NCI-H146 treated with DMSO at 0.1 percent for 48 hours (cell line): ENCODE results near the gene SORL1.
A peak's percentile ranks its signal among the peaks of the same experiment; 100 is the strongest.

Experiments used
- DNase-seq: peaks from one replicate; lab custom pipeline; 2025; ENCODE audit not compliant: unreplicated experiment; lab: John Stamatoyannopoulos, UW

SORL1 gene

DNA sequence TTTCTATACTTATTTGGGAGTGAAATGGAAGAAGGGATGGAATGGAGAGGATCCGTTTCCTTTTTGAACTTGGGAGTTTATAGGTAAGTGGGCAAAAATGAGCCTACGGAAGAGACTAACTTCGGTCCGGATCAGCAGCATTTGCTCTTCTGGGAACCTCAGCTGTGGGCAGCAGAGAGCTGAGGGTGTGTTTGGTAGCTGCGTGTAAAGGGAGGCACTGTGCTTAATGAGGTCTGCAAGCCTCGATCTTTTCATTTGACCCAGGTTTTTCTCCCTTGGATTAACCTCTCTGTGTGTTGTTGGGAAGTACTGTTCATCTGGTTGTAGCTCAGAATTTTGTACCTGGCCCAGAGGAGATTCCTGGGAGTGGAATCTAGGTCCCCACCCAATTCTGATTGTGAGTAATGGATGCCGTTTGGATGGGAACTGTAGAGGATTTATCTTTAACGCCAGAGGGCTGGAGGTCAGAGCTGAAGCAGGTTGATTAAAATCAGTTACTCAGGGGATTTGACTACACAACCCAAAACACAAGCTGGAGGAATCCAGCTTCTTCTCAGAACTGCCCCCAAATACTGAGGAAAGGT lies 202.2 kb downstream of the SORL1 start:
- no peak for DNase-seq

DNA sequence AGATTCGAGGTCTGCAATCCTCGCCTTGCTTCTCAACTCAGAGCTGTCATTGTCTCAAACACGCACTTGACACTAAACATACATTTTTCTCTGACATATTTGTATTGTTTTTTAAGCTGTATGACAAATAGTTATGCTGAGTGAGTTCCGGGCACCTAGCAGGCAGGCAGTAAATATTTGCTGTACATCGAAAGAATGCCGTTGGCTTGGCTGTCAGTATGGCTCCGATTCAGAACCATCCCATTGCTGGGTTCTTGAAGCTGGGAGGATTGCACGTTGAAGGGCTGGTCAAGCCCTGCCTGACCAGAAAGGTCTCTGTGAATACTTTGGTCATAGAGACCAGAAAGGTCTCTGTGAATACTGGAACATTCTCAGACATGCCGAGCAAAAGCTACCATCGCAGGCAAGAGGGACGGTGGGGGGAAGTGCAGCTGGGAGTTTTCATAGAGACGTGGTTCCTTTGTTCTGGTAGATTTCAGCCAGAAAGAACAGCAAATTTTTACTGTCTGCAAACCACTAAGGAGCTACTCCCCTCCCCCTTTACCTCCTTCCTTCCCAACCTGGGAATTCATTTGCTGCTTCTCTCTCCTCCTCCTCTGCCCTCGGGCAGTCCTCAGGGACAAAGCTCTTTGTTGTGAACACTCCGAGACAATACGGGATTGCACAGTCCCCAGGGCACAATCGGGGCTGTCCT lies 202.9 kb downstream of the SORL1 start:
- DNase-seq = peak; percentile 58

DNA sequence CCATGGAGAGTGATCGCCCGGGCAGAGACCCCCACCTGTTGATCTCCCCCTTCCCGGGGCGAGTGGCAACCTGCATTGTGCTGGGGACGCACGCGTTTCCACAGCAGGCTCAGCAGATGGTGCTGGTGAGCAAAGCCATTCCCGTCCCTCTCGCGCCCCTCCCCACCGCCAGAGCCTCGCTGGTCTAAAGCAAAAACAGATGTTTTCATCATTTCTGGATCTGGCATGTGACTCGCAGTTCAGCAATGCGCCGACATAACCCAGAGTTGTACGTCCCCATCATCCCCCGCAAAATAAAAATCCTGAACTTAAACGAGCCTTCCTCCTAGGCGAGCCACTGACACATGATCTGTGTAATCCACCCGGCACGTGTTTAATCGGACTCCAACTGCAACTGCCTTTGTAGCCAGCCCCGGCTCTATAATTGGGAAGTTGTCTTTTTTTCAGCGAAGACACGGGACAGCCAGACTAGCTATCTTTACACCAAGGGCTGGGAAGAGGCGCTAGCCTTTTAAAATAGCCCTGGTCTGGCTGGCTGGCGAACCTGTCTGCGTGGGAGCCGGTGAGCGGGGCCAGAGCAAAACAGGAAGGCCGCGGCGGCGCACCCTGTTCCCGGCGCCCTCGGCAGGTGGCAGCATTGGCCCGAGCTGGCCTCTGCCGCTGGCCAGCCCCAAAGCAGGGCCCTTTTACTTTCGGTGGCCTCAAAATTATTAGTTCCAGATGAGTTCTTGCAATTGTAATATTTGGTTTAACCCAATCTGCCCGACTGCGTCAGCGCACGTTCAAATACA lies 203.6 kb downstream of the SORL1 start:
- peak; percentile 58 for DNase-seq

DNA sequence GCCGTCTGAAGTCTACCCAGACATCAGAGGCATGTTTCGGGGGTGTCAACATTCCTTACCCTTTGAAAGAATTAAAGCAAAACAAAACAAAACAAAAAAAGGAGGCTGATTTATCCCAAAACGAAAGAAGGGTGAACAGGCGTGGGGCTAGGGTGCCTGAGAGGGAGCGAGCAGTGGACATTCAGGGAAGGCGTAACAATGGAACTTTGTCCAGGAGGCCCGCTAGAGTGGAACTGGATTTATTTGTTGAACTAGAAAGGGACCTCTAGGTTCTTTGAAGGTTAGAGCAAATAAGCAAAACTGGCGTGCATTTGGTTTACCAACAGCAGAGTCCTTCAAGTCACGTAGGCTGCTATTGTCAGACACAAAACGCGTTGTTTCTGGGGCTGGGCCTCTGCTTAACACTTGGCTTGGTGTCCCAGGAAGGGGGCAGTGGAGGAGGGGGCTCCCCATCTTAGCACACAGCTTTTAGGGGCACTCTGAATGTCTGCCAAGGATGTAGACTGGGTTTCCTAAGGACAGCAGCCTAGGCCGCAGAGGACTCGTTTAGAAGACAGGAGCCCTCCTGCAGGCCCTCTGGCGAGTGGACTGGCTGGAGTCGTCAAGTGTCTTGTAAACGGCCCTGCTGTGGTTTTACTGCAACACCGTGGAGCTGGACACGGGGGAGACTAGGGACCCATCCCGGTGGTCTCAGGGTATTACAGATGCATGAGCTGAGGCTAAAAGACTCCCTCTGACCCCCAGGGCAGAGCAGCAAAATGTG lies 204.4 kb downstream of the SORL1 start:
- no peak for DNase-seq

DNA sequence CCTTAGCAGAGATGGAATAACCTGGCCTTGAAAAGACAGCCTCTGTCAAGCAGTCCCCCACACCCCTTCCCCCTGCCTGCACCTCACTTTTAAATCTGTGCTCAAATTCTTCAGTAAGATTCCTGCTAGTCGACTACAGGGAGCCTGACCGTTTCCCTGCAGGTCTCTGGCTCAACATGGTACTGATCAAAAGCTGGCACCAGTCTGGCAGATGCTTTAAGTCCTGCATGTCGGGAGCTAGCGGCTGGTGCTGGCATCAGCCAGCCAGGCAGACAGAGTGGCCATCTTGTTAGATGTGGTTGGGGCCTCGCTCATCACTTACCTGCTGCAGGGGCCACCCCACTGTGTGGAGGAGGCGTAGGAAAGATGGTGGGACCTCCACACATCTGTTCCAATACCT lies 205.0 kb downstream of the SORL1 start:
- no peak for DNase-seq

DNA sequence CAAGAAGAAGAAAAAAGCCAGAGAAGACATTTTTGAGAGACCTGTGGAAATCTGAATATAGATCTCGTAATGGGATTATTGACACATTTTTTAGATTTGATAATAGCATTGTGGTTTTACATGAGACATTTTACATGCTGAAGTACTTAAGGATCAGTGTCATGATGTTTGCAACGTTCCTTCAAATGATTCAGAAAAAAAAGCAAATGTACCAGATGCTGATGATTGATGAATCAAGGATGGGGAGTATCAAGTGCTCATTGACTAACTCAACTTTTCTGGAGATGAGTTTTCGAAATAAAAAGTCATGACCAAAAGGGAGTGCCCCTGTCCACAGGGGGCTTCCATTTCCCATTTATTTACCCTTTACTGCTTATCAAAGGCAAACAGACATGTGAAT lies 207.7 kb downstream of the SORL1 start:
- DNase-seq = no peak

DNA sequence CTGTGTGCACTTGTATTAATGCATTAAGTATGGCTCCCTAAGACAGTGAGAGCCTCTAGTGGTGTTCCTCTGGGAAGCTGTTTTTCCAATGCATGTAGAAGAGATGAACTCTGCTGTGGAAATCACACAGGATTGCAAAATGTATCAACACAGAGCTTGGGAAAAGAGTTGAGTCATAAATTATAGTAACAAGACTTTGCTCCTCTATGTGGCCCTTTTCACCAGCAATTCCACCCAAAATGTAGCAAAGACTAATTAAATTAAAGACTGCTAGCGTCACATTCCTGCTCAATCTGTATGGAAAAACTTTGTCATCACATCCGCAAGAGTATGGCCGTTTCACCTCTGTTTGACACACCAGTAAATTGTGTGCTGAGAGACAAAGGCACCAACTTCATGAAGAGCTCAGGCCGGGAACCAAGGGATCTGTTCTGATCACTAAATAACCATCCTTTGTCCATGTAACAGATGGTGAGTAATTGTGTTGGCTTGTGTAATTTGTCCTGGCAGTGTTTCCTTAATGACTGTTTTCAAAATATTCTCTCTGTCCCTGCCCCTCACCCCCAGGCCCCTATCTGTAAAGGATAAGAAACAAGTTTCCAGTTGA lies 209.9 kb downstream of the SORL1 start:
- DNase-seq = no peak

DNA sequence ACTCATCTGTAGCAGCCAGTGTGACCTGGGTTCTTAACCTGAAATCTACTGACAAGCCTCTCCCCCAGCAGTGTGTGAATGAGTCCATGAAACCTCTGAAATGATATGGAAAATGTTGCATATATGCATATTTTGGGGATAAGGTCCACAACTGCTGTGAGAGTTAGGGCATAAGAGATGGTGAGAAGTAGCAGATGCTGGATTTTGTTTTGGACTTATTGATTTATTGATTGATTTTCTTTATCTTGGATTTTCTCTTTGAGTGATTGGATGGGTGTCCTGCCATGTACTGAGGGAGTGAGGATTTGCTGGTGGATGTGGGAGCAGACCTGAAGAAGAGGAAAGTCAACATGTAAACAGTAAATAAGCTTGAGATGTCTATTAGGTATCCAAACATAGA lies 212.0 kb downstream of the SORL1 start:
- no peak for DNase-seq

DNA sequence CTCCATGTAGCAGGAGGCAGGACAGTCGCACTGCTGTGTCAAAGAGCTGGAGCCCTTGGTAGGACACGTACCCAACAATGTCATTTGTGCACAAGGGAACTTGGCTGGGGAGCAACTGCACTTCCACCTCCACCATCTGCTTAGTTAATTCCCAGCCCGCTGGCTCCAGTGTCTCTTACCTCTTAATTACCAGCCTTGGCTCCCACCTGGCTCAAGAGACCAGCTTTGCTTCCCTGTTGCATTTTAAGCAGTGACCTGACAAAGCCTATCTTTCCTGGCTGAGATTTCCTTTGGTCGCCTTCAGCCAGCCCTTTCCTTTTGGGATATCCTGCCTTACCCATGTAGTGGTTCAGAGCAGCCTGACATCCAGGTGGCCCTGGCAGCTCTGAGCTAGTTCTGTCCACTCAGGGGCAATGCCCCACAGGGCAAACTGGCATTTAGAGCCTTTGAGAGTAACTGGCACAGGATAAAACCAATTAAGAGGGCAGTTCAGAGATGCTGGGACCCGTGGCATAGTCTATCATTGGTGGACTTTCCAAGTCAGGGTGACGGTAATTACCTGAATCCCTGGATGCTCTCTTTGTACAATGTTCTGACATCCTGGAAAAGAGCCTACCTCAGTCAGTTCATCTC lies 213.2 kb downstream of the SORL1 start:
- DNase-seq = no peak

DNA sequence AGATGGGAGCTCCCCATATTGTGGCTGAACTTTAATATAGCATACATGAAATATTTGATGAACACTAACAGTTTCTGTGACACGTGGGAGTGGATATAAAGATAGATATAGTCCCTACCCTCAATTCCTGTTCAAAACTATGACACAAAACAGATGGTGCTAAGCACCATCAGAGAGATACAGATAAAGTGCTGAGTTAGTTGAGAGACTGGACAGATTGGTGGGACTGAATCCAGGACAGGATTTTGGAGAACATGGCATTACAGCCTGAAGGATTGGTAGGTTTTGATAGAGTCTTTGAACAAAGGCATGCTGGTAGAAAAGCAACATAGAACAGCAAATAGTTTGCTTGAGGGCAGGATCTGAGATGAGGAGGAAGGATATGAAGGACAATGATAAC lies 215.7 kb downstream of the SORL1 start:
- DNase-seq = no peak

DNA sequence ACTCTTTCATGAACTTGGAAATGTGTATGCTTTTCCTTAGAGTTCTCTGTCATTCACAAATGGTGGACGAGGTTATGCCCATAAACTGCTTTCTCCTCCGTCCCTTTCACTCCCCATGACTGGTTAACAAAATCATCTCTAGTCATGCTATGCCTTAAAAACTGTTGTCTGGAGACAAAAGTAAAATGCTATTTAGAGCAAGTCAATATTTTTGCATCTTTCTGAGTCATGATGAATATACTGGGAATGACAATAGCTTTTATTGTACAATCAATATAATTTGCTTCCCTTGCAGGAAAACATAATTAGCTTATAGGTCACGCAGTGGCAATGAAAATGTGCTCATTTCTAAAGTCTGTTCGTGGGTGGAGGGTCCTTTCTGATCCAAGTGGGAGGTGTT lies 217.3 kb downstream of the SORL1 start:
- DNase-seq = no peak

DNA sequence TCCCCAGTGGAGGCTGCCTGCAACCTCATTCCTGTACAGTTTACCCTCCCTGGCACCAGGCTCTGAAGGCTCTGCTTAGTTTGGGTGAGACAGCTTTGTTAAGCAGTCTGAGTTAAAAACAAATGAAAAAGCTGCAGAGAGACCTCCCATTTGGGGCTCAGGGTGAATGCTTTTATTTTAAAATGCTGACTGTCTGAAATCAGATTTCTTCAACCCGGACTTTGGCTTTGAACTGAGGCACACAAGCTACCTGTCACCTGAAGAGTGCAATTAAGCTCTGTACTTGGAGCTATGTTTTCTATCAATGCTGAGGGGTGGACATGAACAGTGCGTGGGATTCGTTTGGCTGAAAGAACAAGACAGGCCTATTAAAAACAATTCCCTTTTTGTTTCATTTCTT lies 218.2 kb downstream of the SORL1 start:
- no peak for DNase-seq

DNA sequence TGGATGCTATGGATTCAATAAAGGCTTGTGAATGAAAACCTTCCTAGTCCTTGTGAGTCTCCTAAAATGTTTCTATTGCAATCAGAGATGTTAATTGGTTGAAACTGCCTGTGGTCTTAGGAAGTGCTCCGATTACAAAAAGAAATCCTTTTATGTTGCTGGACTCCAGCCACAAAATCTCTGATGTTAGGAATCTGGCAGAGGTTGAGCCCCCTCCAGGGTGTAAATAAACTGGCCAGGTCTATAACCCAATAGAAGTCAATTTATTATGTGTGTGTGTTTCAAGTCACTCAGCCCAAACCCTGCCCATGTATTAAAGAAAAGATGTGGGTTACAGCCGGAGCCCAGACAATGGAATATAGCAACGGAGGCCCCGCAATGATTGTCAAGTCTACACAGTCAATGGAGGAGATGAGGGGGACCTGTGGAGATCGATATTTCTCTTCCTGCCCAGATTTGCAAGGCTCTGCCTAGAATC lies 218.7 kb downstream of the SORL1 start:
- DNase-seq = no peak

DNA sequence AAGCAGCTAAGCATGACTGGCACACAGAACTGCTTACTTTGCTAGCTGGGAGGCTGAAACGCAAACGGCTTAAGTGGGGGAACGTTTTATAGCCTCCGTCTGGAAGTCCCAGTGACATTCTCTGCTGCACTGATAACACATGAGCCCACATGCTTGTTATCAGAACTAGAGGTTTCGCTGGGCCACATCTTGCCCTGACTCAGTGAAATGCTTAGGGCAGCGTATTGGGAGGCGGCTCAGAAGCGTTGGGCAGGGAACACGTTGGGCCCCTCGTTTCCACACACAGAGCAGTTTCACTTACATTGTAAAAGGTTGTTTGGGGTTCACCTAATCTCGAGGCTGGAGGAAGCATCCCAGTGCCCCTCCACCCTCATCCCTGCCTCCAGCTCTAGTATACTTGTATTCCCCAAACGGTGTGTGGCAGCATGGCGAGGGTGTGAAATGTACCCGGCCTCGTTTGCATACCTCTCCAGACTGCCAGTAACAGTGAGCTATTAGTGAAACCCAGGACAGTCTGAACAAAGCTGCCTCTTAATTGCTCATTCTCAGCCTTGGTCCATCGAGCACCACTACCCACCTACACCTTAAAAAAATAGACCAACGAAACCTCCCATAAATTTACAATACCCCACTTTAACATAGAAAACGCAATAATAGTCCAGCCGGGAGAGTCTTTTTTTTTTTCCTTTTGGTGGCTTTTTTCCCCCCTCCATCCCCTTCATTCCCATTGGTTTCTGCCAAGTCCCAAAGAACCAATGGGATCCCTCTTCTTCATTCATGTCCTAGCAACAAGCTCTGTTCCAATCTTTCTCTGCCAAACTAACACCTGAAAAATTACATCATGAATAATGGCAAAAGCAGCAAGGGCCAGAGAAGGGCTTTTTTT lies 219.4 kb downstream of the SORL1 start:
- peak; percentile 83 for DNase-seq

DNA sequence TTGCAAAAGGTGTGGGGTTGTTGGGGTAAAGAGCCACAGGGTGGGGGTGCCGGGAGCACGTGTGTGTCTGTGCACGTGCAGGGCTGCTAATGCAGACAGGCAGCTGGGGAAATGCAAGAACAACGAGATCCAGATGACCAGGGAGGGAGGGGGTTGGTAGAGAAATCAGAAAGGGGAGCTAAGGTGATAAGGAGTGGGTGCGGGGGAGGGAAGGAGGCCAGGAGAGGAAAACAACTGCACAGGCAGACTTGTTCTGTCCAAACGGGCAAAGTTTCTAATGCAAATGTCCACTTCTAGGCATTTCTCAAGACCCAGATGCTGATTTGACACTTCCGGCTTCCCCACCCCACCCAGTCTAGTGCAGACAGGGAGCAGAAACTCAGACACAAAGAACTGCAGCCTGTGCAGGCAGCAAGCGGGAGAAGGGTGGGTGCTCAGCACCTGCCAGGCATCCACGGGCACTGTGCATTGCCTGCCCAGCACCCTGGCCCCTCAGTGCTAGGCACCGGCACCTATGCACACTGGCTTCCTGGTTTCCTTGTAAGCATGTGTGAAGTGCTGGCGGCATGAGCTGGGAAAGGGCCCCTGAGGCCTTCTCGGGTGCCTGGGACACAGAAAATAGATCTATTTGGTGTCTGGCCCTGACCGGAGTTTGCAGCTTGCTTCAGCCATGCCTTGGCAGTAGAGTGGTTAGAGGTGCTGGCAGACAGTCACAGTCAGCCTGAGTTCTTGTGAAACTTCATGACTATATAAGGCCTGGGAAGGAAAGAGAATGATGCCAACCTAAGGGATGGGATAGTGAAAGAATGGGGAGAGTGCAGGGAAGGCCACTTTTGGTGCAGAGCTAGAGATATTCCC lies 220.7 kb downstream of the SORL1 start:
- DNase-seq = no peak

DNA sequence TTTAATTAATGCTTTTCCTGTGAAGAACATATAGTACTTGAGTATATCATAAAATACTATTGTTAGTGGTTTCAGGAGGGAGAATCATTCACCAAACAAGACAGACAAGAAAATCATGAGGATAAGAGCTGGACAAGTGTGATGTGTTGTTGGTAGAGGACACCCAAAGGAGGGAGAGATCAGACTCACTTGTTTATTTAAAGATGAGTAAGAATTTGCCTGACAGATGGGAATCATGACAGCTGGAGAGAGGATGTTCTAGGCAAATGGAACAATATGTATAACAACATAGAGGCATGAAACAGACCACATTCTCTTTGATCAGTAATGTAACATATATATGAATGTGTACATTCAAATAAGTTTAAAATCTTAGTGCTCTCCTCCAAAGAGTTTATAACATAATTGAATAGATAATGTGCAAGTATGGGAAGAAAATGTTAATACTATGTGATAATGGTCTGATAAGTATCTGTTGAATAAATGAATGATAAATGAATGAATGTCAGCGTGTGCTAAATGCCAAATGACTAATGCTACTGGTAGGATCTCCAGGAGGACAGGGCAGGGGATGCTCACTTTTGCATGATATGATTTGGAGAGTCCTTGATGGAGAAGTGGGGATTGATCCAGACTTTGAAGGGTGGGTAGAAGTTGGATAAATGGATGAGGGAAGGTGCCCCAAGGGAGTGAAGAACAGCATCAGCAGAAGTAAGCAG lies 229.6 kb downstream of the SORL1 start:
- DNase-seq = no peak
